Smooth muscle cell (in vitro differentiated cells): ENCODE results near the gene RNFT2. TPM values are rescaled to one million over a fixed set of nuclear protein-coding genes. Genes with fewer than 3 reads are reported as not detected.
A peak's percentile ranks its signal among the peaks of the same experiment; 100 is the strongest.

Experiments used
- DNase-seq: peaks from one replicate; lab custom pipeline; 2025; ENCODE audit not compliant: unreplicated experiment; lab: John Stamatoyannopoulos, UW
- H2AFZ ChIP-seq: fragments of 200-600 bp; sonication (generic); 2 replicates; pipeline ENCODE4 v1.6.0; 2016; ENCODE audit warnings: antibody characterized with exemption, low read depth, mild to moderate bottlenecking
- H3F3A ChIP-seq: fragments of 200-600 bp; sonication (generic); 2 replicates; pipeline ENCODE4 v1.6.0; 2017; ENCODE audit warnings: antibody characterized with exemption, low read depth
- H3K27ac ChIP-seq: fragments of 200-600 bp; sonication (generic); 2 replicates; pipeline ENCODE4 v1.5.1; 2016; ENCODE audit warnings: low read depth, mild to moderate bottlenecking
- H3K27me3 ChIP-seq: fragments of 200-600 bp; sonication (generic); 2 replicates; pipeline ENCODE4 v1.6.1; 2016; ENCODE audit warnings: low read depth, mild to moderate bottlenecking
- H3K36me3 ChIP-seq: fragments of 200-600 bp; sonication (generic); 2 replicates; pipeline ENCODE4 v1.5.1; 2016; ENCODE audit warnings: low read depth
- H3K4me1 ChIP-seq: fragments of 200-600 bp; sonication (generic); 2 replicates; pipeline ENCODE4 v1.5.1; 2016; ENCODE audit warnings: low read depth
- H3K4me2 ChIP-seq: fragments of 200-600 bp; sonication (generic); 2 replicates; pipeline ENCODE4 v1.6.0; 2016; ENCODE audit warnings: mild to moderate bottlenecking
- H3K4me3 ChIP-seq: fragments of 200-600 bp; sonication (generic); 2 replicates; pipeline ENCODE4 v1.5.1; 2016; ENCODE audit warnings: mild to moderate bottlenecking
- H3K79me2 ChIP-seq: fragments of 200-600 bp; sonication (generic); 2 replicates; pipeline ENCODE4 v1.6.0; 2016; ENCODE audit warnings: low read depth, mild to moderate bottlenecking
- H3K9ac ChIP-seq: fragments of 200-600 bp; sonication (generic); 2 replicates; pipeline ENCODE4 v1.6.0; 2016; ENCODE audit warnings: low read depth
- H3K9me3 ChIP-seq: fragments of 200-600 bp; sonication (generic); replicated peaks from 2 replicates; pipeline ENCODE4 v1.5.1; 2016; ENCODE audit warnings: low read depth
- H4K20me1 ChIP-seq: fragments of 200-600 bp; sonication (generic); 2 replicates; pipeline ENCODE4 v1.6.0; 2016; ENCODE audit warnings: low read depth
- WGBS: methylation state at CpG from one replicate; pipeline ENCODE4 v1.1.7; 2016; ENCODE audit warnings: low lambda C conversion rate; 5-methylcytosine and 5-hydroxymethylcytosine counted together
- polyA plus RNA-seq: library from polyadenylated mRNA; unstranded; fragments of >200 nt; fragmentation: Nextera tagmentation; extraction: Ambion mirVana; gene quantifications from 2 replicates; pipeline ENCODE4 v1.2.1, GENCODE V29; 2016
- total RNA-seq: library from RNA; depleted of rRNA; stranded (reverse); fragments of >200 nt; gene quantifications from 2 replicates; pipeline ENCODE4 v1.2.3, GENCODE V29; 2014
- TF ChIP-seq, protein P1 (sequence below): fragments of 200-600 bp; sonication (generic); IDR thresholded peaks from 2 replicates; pipeline ENCODE4 v1.5.1; 2017; ENCODE audit warnings: borderline replicate concordance, mild to moderate bottlenecking, antibody characterized with exemption; ENCODE audit not compliant: insufficient read depth, poor library complexity, severe bottlenecking

RNFT2 gene
- total and polyA plus RNA-seq, 2 experiments from 2014 or later: 2.0 to 2.4 TPM

DNA sequence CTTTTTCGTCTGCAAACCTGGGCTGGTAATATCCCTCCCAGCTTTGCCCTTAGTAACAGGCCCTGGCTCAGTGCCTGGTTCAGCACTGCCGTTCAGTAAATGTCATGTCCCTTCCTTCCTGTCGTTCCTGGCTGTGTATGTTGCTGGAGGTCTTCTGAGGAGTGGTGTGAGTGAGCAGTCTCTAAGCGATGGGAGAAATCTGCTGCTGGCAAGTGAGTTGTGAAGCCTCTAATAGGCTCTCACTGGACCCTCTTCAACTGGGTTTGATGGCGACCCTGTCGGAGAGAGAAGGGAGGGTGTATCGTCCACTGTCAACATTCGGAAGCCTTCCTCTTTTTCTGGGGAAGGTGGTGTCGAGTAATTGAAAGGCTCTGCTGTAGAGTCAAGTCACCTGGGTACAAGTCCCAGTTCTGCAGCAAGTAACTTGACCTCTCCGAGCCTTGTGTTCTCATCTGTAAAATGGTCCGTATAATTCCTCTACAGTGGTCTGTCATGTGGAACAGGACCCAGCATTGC, 80.3 kb downstream of the RNFT2 start:
- Histone ChIP-seq H3F3A (peaks cover 4% of the 10 kb centered on the region), H3K4me1 (peaks cover 9% of the 10 kb centered on the region), H3K27ac (peak overlapping the region; percentile 98), H3K79me2 (no peaks in the 10 kb centered on the region), H3K36me3 (no peaks in the 10 kb centered on the region), H3K27me3 (no peaks in the 10 kb centered on the region), H4K20me1 (no peaks in the 10 kb centered on the region), H3K4me3 (peak overlapping the region; percentile 87), H3K4me2 (peak overlapping the region; percentile 94), H3K9me3 (no peaks in the 10 kb centered on the region), H2AFZ (peak overlapping the region; percentile 89), H3K9ac (peak overlapping the region; percentile 100)
- TF ChIP-seq, protein P1, sequence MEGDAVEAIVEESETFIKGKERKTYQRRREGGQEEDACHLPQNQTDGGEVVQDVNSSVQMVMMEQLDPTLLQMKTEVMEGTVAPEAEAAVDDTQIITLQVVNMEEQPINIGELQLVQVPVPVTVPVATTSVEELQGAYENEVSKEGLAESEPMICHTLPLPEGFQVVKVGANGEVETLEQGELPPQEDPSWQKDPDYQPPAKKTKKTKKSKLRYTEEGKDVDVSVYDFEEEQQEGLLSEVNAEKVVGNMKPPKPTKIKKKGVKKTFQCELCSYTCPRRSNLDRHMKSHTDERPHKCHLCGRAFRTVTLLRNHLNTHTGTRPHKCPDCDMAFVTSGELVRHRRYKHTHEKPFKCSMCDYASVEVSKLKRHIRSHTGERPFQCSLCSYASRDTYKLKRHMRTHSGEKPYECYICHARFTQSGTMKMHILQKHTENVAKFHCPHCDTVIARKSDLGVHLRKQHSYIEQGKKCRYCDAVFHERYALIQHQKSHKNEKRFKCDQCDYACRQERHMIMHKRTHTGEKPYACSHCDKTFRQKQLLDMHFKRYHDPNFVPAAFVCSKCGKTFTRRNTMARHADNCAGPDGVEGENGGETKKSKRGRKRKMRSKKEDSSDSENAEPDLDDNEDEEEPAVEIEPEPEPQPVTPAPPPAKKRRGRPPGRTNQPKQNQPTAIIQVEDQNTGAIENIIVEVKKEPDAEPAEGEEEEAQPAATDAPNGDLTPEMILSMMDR: no peak
- 71% methylated on average over 11 of the region's 11 CpGs for WGBS
- DNase-seq: no peak

DNA sequence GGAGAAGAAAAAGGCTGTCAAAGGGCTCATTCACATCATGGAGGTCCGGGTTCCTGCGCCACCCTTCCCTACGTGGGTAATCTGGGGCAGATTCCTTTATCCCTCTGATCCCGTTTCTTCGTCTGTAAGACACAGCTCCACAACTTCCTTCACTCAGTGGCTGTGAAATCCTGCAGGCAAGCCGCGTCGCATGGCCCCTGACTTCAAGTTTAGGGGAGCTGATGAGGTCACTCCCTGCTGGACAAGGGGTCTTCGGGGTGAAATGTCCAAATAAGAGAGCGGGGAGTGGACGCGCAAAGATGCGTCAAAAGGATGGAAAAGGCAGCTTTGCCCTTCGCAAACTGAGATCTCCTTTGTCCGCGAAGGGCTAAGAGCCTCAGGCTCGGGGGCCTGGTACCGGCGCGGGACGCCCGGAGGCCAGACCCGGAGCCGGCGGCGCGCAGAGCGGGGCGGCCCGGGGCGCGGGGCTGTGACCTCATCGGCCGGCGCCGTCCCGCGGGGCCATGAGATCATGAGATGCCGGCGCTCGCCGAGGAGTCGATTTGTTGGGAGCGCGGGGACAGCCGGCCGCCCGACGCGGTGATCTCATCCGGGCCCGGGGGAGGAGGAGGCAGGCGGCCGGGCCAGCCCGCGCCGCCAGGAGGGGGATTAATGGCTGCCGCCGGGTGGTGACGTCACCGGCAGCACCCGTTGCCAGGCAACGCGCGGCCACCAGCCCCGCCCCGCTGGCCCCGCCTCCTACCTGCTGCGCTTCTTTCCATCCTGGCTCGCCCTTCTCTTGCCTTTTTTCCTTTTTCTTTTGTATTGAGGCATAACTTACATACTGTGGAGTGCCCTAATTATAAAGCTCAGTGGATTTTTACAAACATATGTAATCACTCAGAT, 81.1 kb downstream of the RNFT2 start:
- Histone ChIP-seq H3K4me2 (peak overlapping the region; percentile 94), H3K9me3 (no peaks in the 10 kb centered on the region), H3K27me3 (no peaks in the 10 kb centered on the region), H3K27ac (peak overlapping the region; percentile 98), H3K4me3 (peak overlapping the region; percentile 87), H3K9ac (peak overlapping the region; percentile 100), H3K4me1 (peaks cover 9% of the 10 kb centered on the region), H2AFZ (peak overlapping the region; percentile 89), H3F3A (peaks cover 4% of the 10 kb centered on the region), H3K36me3 (no peaks in the 10 kb centered on the region), H3K79me2 (no peaks in the 10 kb centered on the region), H4K20me1 (no peaks in the 10 kb centered on the region)
- TF ChIP-seq, protein P1: no peak
- peak; percentile 79 for DNase-seq
- 2% methylated on average over 68 of the region's 70 CpGs for WGBS

DNA sequence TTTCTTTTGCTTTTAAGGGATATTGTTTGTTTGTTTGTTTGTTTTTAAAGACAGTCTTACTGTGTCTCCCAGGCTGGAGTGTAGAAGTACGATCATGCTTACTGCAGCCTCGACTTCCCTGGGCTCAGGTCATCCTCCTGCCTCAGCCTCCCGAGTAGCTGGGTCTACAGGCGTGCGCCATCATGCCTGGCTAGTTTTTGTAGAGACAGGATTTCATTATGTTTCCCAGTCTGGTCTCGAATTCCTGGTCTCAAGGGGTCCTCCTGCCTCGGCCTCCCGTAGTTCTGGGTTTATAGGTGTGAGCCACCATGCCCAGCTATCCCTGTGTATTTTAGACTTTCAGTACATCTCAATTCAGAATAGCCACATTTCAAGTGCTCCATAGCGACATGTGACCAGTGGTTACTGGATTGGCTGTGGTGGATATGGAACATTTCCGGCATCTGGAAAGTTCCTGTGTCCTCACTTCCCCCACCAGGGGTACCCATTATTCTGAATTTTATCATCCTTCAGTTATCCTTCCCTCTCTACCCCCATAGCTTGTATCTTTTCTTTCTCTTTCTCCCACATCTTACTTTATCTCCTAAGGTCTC, 82.0 kb downstream of the RNFT2 start:
- TF ChIP-seq, protein P1: no peak
- H3K4me2 ChIP-seq: no peak overlapping the region
- no peaks in the 10 kb centered on the region for H3K36me3 ChIP-seq
- H3K27ac ChIP-seq: peak overlapping the region; percentile 98
- H3F3A ChIP-seq: peaks cover 4% of the 10 kb centered on the region
- H3K9ac ChIP-seq: no peak overlapping the region
- H2AFZ ChIP-seq: no peak overlapping the region
- H3K9me3 ChIP-seq: no peaks in the 10 kb centered on the region
- DNase-seq: no peak
- peaks cover 9% of the 10 kb centered on the region for H3K4me1 ChIP-seq
- H3K79me2 ChIP-seq: no peaks in the 10 kb centered on the region
- WGBS: 92% methylated on average over 10 of the region's 10 CpGs
- H3K4me3 ChIP-seq: no peak overlapping the region
- H4K20me1 ChIP-seq: no peaks in the 10 kb centered on the region
- H3K27me3 ChIP-seq: no peaks in the 10 kb centered on the region
